NCI-H2029 (cell line): ENCODE measurements around the gene FNDC4.

ENCODE experiments used
- DNase-seq: peaks from one replicate; lab custom pipeline; 2025; lab: John Stamatoyannopoulos, UW

FNDC4 gene

GRCh38 chr2:27493948-27494283 lies 1.1 kb downstream of the FNDC4 start:
- no peak for DNase-seq

DNA sequence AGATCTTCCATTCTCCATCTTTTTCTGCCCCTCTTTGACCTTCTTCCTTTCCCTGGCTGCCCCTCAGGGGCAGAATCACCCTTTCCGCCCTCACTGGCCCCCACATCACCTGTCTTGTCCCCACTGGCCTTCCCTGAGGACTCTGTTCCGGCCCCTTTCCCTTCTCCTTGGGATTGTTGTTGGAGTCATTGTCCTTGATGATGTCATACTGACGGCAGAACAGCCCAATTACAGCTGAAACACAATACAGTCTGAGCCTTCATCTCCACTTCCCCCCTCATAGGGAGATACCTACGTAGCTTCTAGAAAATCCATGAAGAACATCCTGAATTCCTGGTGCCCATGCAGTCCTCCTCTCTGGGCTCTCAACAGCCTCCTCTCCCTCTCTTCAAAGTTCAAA lies 2.4 kb downstream of the FNDC4 start:
- no peak for DNase-seq

DNA sequence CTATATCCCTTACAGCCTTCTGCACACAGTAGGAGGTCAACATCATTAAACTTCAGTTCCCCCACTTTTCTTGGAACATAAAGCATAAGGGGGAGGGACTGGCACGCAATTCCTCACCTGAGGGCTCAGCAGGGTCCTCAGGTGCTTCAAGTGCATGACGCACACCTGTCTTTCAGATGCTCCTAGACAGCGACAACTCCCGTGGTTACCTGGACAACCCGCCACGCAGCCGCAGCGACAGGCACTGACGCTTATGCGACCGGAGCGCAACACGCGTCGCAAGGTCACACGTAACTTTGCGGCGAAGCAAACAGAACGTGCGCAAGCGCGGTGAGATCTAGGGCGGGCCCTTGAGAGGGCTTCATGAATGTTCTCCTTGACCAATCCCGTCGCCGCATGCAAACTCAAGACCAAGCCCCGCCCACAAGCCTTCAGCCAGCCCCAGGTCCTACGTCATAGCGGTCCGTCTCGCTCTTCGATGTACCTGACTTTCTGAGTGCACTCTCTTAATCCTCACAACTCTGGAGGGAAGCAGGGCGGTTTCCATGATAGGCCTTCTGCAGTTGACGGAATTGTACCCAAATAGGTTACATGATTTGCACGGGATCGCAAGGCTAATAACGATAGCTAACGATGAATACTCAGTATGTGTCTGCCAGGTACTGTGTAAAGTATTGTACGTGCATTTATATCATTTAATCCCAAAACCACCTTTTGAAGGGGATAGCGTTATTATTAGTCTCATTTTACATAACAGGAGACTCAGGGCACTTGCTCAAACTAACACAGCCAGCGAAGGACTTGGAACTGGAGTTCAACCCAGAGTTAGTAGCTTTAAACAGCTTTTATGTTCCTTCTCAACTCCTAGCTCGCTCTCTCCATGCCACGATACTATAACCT lies 5.3 kb downstream of the FNDC4 start, which contains the start of gene IFT172:
TSS of gene IFT172 (minus strand) at position 246 of the 900 bp plus-strand sequence. CDS start at position 156, 90 bp downstream.
- DNase-seq, result peak; percentile 99

- no peak for DNase-seq
Observed at GRCh38 chr2:27489118-27489497, 5.9 kb downstream of the FNDC4 start.

GRCh38 chr2:27485496-27485895 lies 9.5 kb downstream of the FNDC4 start:
- DNase-seq, result no peak

- DNase-seq, result no peak
Observed at GRCh38 chr2:27471961-27472360, 23.0 kb downstream of the FNDC4 start.

DNA sequence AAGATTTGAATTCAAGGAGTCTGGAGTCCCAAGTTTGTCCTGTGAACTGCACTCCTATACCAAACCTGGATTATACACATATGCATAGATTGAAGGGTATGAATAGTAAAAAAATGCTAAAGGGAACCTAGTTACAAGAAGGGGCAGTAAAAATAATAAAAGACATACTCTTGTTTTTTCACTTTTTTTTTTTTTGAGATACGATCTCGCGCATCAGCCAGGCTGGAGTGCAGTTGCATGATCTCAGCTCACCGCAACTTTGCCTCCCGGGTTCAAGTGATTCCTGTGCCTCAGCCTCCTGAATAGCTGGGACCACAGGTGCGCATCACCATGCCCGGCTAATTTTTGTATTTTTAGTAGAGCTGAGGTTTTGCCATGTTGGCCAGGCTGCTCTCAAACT lies 30.6 kb downstream of the FNDC4 start:
- DNase-seq, result no peak

- peak; percentile 75 for DNase-seq
Observed at GRCh38 chr2:27461118-27461517, 33.9 kb downstream of the FNDC4 start.

DNA sequence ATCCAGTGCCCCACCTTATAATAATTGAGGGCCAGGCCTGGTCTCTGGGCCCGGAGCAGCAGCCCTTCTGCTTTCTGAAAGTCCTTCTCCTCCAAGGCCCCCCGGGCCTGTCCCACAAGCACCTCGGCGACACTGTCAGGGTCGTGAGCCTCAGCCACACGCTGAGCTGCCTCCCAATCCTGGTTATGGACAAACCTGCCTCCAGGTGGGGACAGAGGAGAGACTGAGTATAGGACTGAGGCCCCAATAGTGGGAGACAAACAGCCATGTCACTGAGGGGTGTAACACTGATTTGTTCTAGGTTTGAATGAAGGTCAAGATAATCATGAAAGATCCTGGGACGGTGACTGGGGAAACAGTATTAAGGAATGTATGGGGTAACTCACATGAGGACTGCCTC lies 41.0 kb downstream of the FNDC4 start:
- DNase-seq, result no peak

GRCh38 chr2:27451095-27451494 lies 43.9 kb downstream of the FNDC4 start:
- DNase-seq, result no peak

DNA sequence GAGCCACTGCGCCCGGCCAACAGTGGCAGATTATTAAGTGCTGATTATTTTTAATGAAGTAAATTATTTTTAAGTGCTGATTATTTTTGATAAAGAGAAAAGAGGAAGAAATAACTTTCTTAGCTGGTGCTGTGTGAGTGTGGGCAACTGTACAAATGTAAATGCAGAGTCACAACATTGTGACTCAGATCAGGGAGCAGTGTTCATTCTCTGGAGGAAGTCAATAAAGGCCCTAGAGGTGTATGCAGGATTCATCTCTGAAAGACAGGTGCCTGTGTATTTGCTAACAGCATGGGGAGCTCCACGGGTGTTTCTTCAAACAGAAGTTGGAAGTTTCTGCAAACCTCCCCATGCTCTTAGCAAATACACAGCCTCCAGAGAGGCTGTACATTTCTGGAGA lies 46.6 kb downstream of the FNDC4 start:
- no peak for DNase-seq

DNA sequence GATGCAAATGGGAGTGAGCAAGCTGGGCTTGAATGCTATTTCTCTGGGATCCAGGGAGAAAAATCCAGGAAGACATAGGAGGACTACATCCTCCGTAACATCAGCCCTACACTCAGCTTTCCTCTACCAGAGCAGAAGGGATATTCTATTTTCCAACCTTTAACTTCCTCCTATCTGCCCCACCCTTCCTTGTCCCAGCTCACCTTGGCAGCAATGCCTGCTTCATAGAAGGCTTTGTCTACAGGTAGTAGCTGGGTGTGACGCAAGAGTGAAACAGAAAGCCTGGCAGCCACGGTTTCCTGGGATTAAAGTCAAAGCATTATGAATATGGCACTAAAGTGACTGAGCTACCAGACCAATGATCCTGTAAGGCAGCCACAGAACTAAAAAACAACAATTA lies 48.9 kb downstream of the FNDC4 start:
- peak; percentile 91 for DNase-seq

DNA sequence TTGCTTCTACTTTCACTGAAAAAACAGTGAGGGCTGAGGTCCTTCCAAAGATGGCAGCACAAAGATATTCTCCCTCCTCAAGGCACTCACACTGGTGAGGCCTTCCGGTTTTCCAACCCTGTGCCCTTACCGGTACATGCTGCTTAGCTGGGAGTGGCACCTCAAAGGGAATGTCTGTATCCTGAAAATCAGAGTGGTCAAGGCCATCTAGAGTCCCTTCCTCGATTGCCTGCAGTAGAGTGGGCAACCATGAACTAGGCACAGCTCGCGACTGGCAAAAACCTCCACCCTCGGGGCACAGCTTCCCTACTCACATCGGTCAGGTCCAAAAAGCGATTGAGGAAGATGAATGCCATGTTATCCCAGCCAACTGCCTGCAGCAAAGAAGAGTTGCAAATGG lies 49.4 kb downstream of the FNDC4 start:
- no peak for DNase-seq

GRCh38 chr2:27445155-27445554 lies 49.8 kb downstream of the FNDC4 start:
- no peak for DNase-seq

DNA sequence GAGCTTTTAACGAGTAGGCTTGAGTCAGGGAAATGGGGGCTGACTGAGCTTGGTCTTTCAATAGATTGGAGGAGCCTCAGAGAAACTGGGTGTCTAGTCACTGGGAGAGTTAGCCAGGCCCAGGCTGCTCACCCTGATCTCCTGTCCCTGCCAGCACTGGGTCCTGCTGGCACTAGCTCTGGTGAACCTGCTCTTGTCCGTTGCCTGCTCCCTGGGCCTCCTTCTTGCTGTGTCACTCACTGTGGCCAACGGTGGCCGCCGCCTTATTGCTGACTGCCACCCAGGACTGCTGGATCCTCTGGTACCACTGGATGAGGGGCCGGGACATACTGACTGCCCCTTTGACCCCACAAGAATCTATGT lies 52.1 kb downstream of the FNDC4 start:
- DNase-seq, result no peak

DNA sequence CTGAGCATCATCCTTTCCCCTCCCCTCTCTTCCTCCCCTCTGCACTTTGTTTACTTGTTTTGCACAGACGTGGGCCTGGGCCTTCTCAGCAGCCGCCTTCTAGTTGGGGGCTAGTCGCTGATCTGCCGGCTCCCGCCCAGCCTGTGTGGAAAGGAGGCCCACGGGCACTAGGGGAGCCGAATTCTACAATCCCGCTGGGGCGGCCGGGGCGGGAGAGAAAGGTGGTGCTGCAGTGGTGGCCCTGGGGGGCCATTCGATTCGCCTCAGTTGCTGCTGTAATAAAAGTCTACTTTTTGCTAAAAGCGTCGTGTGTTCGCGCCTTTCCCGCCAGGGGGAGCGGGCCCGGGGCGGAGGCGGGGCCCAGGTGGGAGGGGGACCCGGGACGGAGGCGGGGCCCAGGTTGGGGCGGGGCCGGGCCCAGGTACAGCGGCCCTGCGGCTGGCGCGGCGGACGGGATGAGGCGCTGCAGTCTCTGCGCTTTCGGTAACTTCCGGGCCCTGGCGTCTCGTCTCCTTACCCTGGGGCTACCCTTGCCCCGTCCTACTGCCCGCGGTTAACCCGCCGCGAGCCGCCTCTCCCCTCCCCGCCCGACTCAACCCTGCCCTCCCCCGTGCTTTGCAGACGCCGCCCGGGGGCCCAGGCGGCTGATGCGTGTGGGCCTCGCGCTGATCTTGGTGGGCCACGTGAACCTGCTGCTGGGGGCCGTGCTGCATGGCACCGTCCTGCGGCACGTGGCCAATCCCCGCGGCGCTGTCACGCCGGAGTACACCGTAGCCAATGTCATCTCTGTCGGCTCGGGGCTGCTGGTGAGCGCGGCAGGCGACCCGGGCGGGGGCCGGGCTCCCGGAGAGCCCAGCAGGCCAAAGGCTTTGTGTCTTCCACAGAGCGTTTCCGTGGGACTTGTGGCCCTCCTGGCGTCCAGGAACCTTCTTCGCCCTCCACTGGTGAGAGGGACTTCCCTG lies 52.8 kb downstream of the FNDC4 start, which contains the start of gene KRTCAP3:
TSS of gene KRTCAP3 (plus strand) at position 424 of the 962 bp plus-strand sequence. CDS start at position 456, 32 bp downstream.
- peak; percentile 59 for DNase-seq
